Mesendoderm (in vitro differentiated cells): ENCODE measurements around the gene MRNIP.

Experiments used
- DNase-seq: peaks from one replicate; pipeline ENCODE4 v3.0.0; 2013
- H2AK5ac ChIP-seq: 2 replicates; pipeline ENCODE4 v1.6.1; 2013; ENCODE audit warnings: low read length, inconsistent platforms
- H2BK120ac ChIP-seq: 2 replicates; pipeline ENCODE4 v1.6.1; 2013; ENCODE audit warnings: low read depth, mild to moderate bottlenecking, low read length, moderate library complexity, mixed read lengths
- H2BK15ac ChIP-seq: replicated peaks from 2 replicates; pipeline ENCODE4 v1.6.1; 2013; ENCODE audit warnings: low read depth, mild to moderate bottlenecking, moderate library complexity
- H2BK5ac ChIP-seq: 2 replicates; pipeline ENCODE4 v1.6.1; 2013; ENCODE audit warnings: low read length, inconsistent platforms
- H3K18ac ChIP-seq: 2 replicates; pipeline ENCODE4 v1.6.1; 2013; ENCODE audit warnings: mild to moderate bottlenecking, low read length, mixed read lengths
- H3K23ac ChIP-seq: one replicate; pipeline ENCODE4 v1.6.1; 2013; ENCODE audit warnings: low read length
- H3K27ac ChIP-seq: 2 replicates; pipeline ENCODE4 v1.5.1; 2013; ENCODE audit warnings: low read depth, mild to moderate bottlenecking, inconsistent platforms, low read length, moderate library complexity
- H3K27me3 ChIP-seq: 2 replicates; pipeline ENCODE4 v1.6.1; 2013; ENCODE audit warnings: low read length, control low read depth, mild to moderate bottlenecking, inconsistent platforms; ENCODE audit not compliant: insufficient read depth, poor library complexity
- H3K36me3 ChIP-seq: 2 replicates; pipeline ENCODE4 v1.6.1; 2013; ENCODE audit warnings: low read length, inconsistent platforms; ENCODE audit not compliant: control insufficient read depth, insufficient read depth
- H3K4ac ChIP-seq: one replicate; pipeline ENCODE4 v1.6.1; 2013; ENCODE audit warnings: low read depth, mild to moderate bottlenecking, low read length, moderate library complexity
- H3K4me1 ChIP-seq: 2 replicates; pipeline ENCODE4 v1.6.1; 2013; ENCODE audit warnings: low read depth, low read length, inconsistent platforms; ENCODE audit not compliant: control insufficient read depth
- H3K4me2 ChIP-seq: 2 replicates; pipeline ENCODE4 v1.6.1; 2013; ENCODE audit warnings: low read length
- H3K4me3 ChIP-seq: 2 replicates; pipeline ENCODE4 v1.5.1; 2013; ENCODE audit warnings: mild to moderate bottlenecking, low read length
- H3K56ac ChIP-seq: one replicate; pipeline ENCODE4 v1.6.1; 2013; ENCODE audit warnings: low read length
- H3K79me1 ChIP-seq: 2 replicates; pipeline ENCODE4 v1.6.1; 2013; ENCODE audit warnings: low read length, inconsistent platforms
- H3K79me2 ChIP-seq: 2 replicates; pipeline ENCODE4 v1.6.1; 2013; ENCODE audit warnings: mild to moderate bottlenecking, low read length; ENCODE audit not compliant: control insufficient read depth, insufficient read depth
- H3K9ac ChIP-seq: 2 replicates; pipeline ENCODE4 v1.6.1; 2013; ENCODE audit warnings: low read length, inconsistent platforms
- H4K5ac ChIP-seq: one replicate; pipeline ENCODE4 v1.6.1; 2013; ENCODE audit warnings: low read length
- H4K8ac ChIP-seq: one replicate; pipeline ENCODE4 v1.6.1; 2013; ENCODE audit warnings: low read depth, mild to moderate bottlenecking, control low read depth, low read length, moderate library complexity
- WGBS: extraction: QIAGEN DNeasy Blood & Tissue Kit; methylation state at CpG from one replicate; pipeline ENCODE4 v1.1.7; 2013; ENCODE audit warnings: low lambda C conversion rate, missing lambda C conversion rate; ENCODE audit not compliant: insufficient coverage; ENCODE audit errors: extremely low coverage; 5-methylcytosine and 5-hydroxymethylcytosine counted together

MRNIP gene

GRCh38 chr5:179802207-179802883 lies 56.3 kb downstream of the MRNIP start:
- H3K56ac ChIP-seq = no peak overlapping the region
- no peak overlapping the region for H3K4me2 ChIP-seq
- H3K27me3 ChIP-seq = no peaks in the 10 kb centered on the region
- H4K5ac ChIP-seq = no peak overlapping the region
- no peak overlapping the region for H3K18ac ChIP-seq
- no peak overlapping the region for H3K4ac ChIP-seq
- H3K23ac ChIP-seq = no peak overlapping the region
- no peak for DNase-seq
- no peak overlapping the region for H3K4me3 ChIP-seq
- peaks cover 5% of the 10 kb centered on the region for H3K79me1 ChIP-seq
- no CpG with 5 or more reads among the region's 19 CpGs for WGBS
- H3K27ac ChIP-seq = no peak overlapping the region
- H4K8ac ChIP-seq = no peak overlapping the region
- H3K36me3 ChIP-seq = peaks cover 3% of the 10 kb centered on the region
- no peak overlapping the region for H2AK5ac ChIP-seq
- no peak overlapping the region for H2BK5ac ChIP-seq
- H3K4me1 ChIP-seq = peaks cover 4% of the 10 kb centered on the region
- peaks cover 6% of the 10 kb centered on the region for H3K79me2 ChIP-seq
- H3K9ac ChIP-seq = no peak overlapping the region
- H2BK15ac ChIP-seq = no peak overlapping the region
- no peak overlapping the region for H2BK120ac ChIP-seq

GRCh38 chr5:179801304-179802206 lies 57.1 kb downstream of the MRNIP start:
- DNase-seq = peak; percentile 69
- no peak overlapping the region for H3K4ac ChIP-seq
- H3K56ac ChIP-seq = no peak overlapping the region
- H3K4me3 ChIP-seq = no peak overlapping the region
- no peak overlapping the region for H4K5ac ChIP-seq
- H3K9ac ChIP-seq = no peak overlapping the region
- H2BK15ac ChIP-seq = no peak overlapping the region
- H4K8ac ChIP-seq = no peak overlapping the region
- no CpG with 5 or more reads among the region's 67 CpGs for WGBS
- H3K36me3 ChIP-seq = peaks cover 3% of the 10 kb centered on the region
- H3K27ac ChIP-seq = no peak overlapping the region
- no peak overlapping the region for H2AK5ac ChIP-seq
- H3K27me3 ChIP-seq = no peaks in the 10 kb centered on the region
- H3K79me1 ChIP-seq = peaks cover 5% of the 10 kb centered on the region
- H3K4me1 ChIP-seq = peaks cover 4% of the 10 kb centered on the region
- H3K18ac ChIP-seq = no peak overlapping the region
- H3K4me2 ChIP-seq = no peak overlapping the region
- no peak overlapping the region for H2BK120ac ChIP-seq
- H3K23ac ChIP-seq = no peak overlapping the region
- H2BK5ac ChIP-seq = no peak overlapping the region
- peaks cover 6% of the 10 kb centered on the region for H3K79me2 ChIP-seq

- Histone ChIP-seq H3K18ac (no peak overlapping the region), H3K23ac (no peak overlapping the region), H3K27ac (no peak overlapping the region), H3K79me1 (peaks cover 5% of the 10 kb centered on the region), H3K4me1 (peaks cover 4% of the 10 kb centered on the region), H3K4me2 (no peak overlapping the region), H3K27me3 (no peaks in the 10 kb centered on the region), H3K56ac (no peak overlapping the region), H4K8ac (no peak overlapping the region), H2AK5ac (no peak overlapping the region), H3K9ac (no peak overlapping the region), H3K79me2 (peaks cover 6% of the 10 kb centered on the region), H3K4ac (no peak overlapping the region), H4K5ac (no peak overlapping the region), H2BK5ac (no peak overlapping the region), H2BK15ac (no peak overlapping the region), H2BK120ac (no peak overlapping the region), H3K36me3 (peaks cover 3% of the 10 kb centered on the region), H3K4me3 (no peak overlapping the region)
- no CpG with 5 or more reads among the region's 12 CpGs for WGBS
- no peak for DNase-seq
Measured at GRCh38 chr5:179800696-179801201, 57.9 kb downstream of the MRNIP start.

GRCh38 chr5:179800071-179800695 lies 58.4 kb downstream of the MRNIP start:
- Histone ChIP-seq H3K4me2 (no peak overlapping the region), H3K36me3 (peaks cover 3% of the 10 kb centered on the region), H3K4me1 (peaks cover 3% of the 10 kb centered on the region), H2BK5ac (no peak overlapping the region), H3K23ac (no peak overlapping the region), H3K4ac (no peak overlapping the region), H2AK5ac (no peak overlapping the region), H4K5ac (no peak overlapping the region), H3K79me2 (peaks cover 3% of the 10 kb centered on the region), H4K8ac (no peak overlapping the region), H3K79me1 (peaks cover 5% of the 10 kb centered on the region), H3K4me3 (no peak overlapping the region), H3K56ac (no peak overlapping the region), H3K27me3 (no peaks in the 10 kb centered on the region), H3K27ac (no peak overlapping the region), H3K18ac (no peak overlapping the region), H2BK15ac (no peak overlapping the region), H2BK120ac (no peak overlapping the region), H3K9ac (no peak overlapping the region)
- WGBS = no CpG with 5 or more reads among the region's 21 CpGs
- no peak for DNase-seq

GRCh38 chr5:179799644-179799973 lies 59.0 kb downstream of the MRNIP start:
- no peak for DNase-seq
- H3K36me3 ChIP-seq = peaks cover 3% of the 10 kb centered on the region
- no peak overlapping the region for H2AK5ac ChIP-seq
- no peak overlapping the region for H4K5ac ChIP-seq
- H3K4me3 ChIP-seq = no peak overlapping the region
- WGBS = no CpG with 5 or more reads among the region's 5 CpGs
- no peak overlapping the region for H3K4me2 ChIP-seq
- no peak overlapping the region for H3K56ac ChIP-seq
- H3K4ac ChIP-seq = no peak overlapping the region
- H3K27me3 ChIP-seq = no peaks in the 10 kb centered on the region
- H3K23ac ChIP-seq = no peak overlapping the region
- H3K4me1 ChIP-seq = no peaks in the 10 kb centered on the region
- no peak overlapping the region for H2BK120ac ChIP-seq
- H3K18ac ChIP-seq = no peak overlapping the region
- H3K79me2 ChIP-seq = no peaks in the 10 kb centered on the region
- H2BK15ac ChIP-seq = no peak overlapping the region
- no peaks in the 10 kb centered on the region for H3K79me1 ChIP-seq
- no peak overlapping the region for H2BK5ac ChIP-seq
- H3K9ac ChIP-seq = no peak overlapping the region
- H4K8ac ChIP-seq = no peak overlapping the region
- H3K27ac ChIP-seq = no peak overlapping the region
